Sigmoid colon (tissue), 7 donors: ENCODE measurements around the gene SOCS6. TPM values are rescaled to one million over a fixed set of nuclear protein-coding genes. Genes with fewer than 3 reads are reported as not detected.

Source experiments
- DNase-seq: peaks from one replicate; pipeline ENCODE4 v3.0.0-alpha.2; 2019
- H3K27ac ChIP-seq, 4 donors: fragments of 200-600 bp; sonication (generic); one replicate each; pipeline ENCODE4 v1.5.1; 2016 to 2019; ENCODE audit warnings: mild to moderate bottlenecking in 1 of 4
- H3K27me3 ChIP-seq, 3 donors: fragments of 200-600 bp; sonication (generic); one replicate each; pipeline ENCODE4 v1.5.1; 2019; ENCODE audit warnings: mild to moderate bottlenecking in 1 of 3
- H3K36me3 ChIP-seq, 4 donors: fragments of 200-600 bp; sonication (generic); one replicate each; pipeline ENCODE4 v1.5.1; 2016 to 2019
- H3K4me1 ChIP-seq, 4 donors: fragments of 200-600 bp; sonication (generic); one replicate each; pipeline ENCODE4 v1.5.1; 2017 to 2019
- H3K4me3 ChIP-seq, 4 donors: fragments of 200-600 bp; sonication (generic); one replicate each; pipeline ENCODE4 v1.5.1; 2017 to 2019; ENCODE audit warnings: mild to moderate bottlenecking in 2 of 4, moderate library complexity in 1 of 4
- H3K9me3 ChIP-seq, 4 donors: fragments of 200-600 bp in 3 of 4; sonication (generic) in 3 of 4; one replicate each; pipeline versions ENCODE4 v1.5.1 to v1.6.1; 2013 to 2019
- CTCF ChIP-seq, 4 experiments: fragments of 450-650 bp in 3 of 4; fragments of 200-600 bp in 1 of 4; IDR thresholded peaks; one replicate each; pipeline ENCODE4 v1.5.1; 2016 to 2019; ENCODE audit warnings: antibody characterized with exemption in 4 of 4, mild to moderate bottlenecking in 3 of 4, moderate library complexity in 2 of 4
- EP300 ChIP-seq, 4 donors: sonication (generic); formaldehyde crosslinking; IDR thresholded peaks; one replicate each; pipeline ENCODE4 v1.6.1; 2017; ENCODE audit warnings: antibody characterized with exemption in 4 of 4
- POLR2A ChIP-seq, 2 donors: fragments of 450-650 bp; IDR thresholded peaks; one replicate each; pipeline ENCODE4 v1.6.1; 2016; ENCODE audit warnings: antibody characterized with exemption in 2 of 2, mild to moderate bottlenecking in 2 of 2, moderate library complexity in 2 of 2
- POLR2AphosphoS5 ChIP-seq, 4 donors: sonication (generic); formaldehyde crosslinking; IDR thresholded peaks; one replicate each; pipeline ENCODE4 v1.6.1; 2017; ENCODE audit warnings: antibody characterized with exemption in 4 of 4
- WGBS, 2 donors: extraction: QIAGEN DNeasy Blood & Tissue Kit; methylation state at CpG; one replicate each; pipeline ENCODE4 v1.1.7; 2013; 5-methylcytosine and 5-hydroxymethylcytosine counted together
- intact Hi-C: fragments of 100-400 bp; cut with DNase I; formaldehyde crosslinking; loops from one replicate; pipeline ENCODE4 v1.15.1; 2023
- polyA plus RNA-seq, 3 donors: library from polyadenylated mRNA; stranded (reverse); fragments of 200-250 nt; gene quantifications; one replicate each; pipeline ENCODE4 v1.2.3, GENCODE V29; 2013
- total RNA-seq, 4 donors: library from RNA; depleted of rRNA; stranded (reverse); fragments of >200 nt; gene quantifications; one replicate each; pipeline ENCODE4 v1.1.0, GENCODE V29; 2016
- donor health status: healthy with polysubstance abuse.
- donor health status: Bipolar disorder and iron deficiency.
- donor health status: healthy.

SOCS6 gene
- total and polyA plus RNA-seq, 7 donors, result 11.4 to 23.9 (median 18.5) TPM

GRCh38 chr18:70368903-70369302, 80.1 kb downstream of the SOCS6 start:
- DNase-seq, result no peak
- no peak overlapping the region for H3K27ac ChIP-seq
- no peaks in the 10 kb centered on the region for H3K9me3 ChIP-seq
- no peak overlapping the region for H3K4me3 ChIP-seq
- H3K27me3 ChIP-seq, result no peaks in the 10 kb centered on the region
- no peaks in the 10 kb centered on the region for H3K36me3 ChIP-seq
- TF ChIP-seq POLR2AphosphoS5 (IDR thresholded peaks at IDR 0.05) (no peak), POLR2A (IDR thresholded peaks at IDR 0.05) (no peak), EP300 (IDR thresholded peaks at IDR 0.05) (no peak), CTCF (IDR thresholded peaks at IDR 0.05) (no peak)
- WGBS, 2 donors, result 49 to 71% methylated on average over 1 of the region's 1 CpG
- intact Hi-C loops, result no loop called here
- H3K4me1 ChIP-seq, result peaks cover 0 to 10% (median 8%) of the 10 kb centered on the region in 4 donors

- Histone ChIP-seq H3K4me3 (no peak overlapping the region), H3K36me3 (no peaks in the 10 kb centered on the region), H3K9me3 (no peaks in the 10 kb centered on the region), H3K4me1 (peaks cover 0 to 10% (median 5%) of the 10 kb centered on the region in 4 donors), H3K27me3 (no peaks in the 10 kb centered on the region), H3K27ac (no peak overlapping the region)
- TF ChIP-seq POLR2AphosphoS5 (IDR thresholded peaks at IDR 0.05) (no peak), EP300 (IDR thresholded peaks at IDR 0.05) (no peak), POLR2A (IDR thresholded peaks at IDR 0.05) (no peak), CTCF (IDR thresholded peaks at IDR 0.05) (no peak)
- intact Hi-C loops, result no loop called here
- WGBS, 2 donors, result 78 to 88% methylated on average over 9 of the region's 9 CpGs
- DNase-seq, result no peak
Observed at GRCh38 chr18:70370762-70371733, 82.2 kb downstream of the SOCS6 start.

GRCh38 chr18:70371908-70372307, 83.1 kb downstream of the SOCS6 start:
- intact Hi-C loops, result no loop called here
- no peaks in the 10 kb centered on the region for H3K36me3 ChIP-seq
- TF ChIP-seq POLR2A (IDR thresholded peaks at IDR 0.05), result no peak
- no peak for TF ChIP-seq POLR2AphosphoS5 (IDR thresholded peaks at IDR 0.05)
- TF ChIP-seq CTCF (IDR thresholded peaks at IDR 0.05), result no peak
- H3K4me1 ChIP-seq, result peaks cover 0 to 1% (median 0%) of the 10 kb centered on the region in 4 donors
- 76 to 86% methylated on average over 2 of the region's 2 CpGs for WGBS, 2 donors
- H3K4me3 ChIP-seq, result no peak overlapping the region
- H3K27me3 ChIP-seq, result no peaks in the 10 kb centered on the region
- no peak overlapping the region for H3K27ac ChIP-seq
- no peaks in the 10 kb centered on the region for H3K9me3 ChIP-seq
- no peak for DNase-seq

- 92 to 95% methylated on average over 2 of the region's 2 CpGs for WGBS, 2 donors
- Histone ChIP-seq H3K4me1 (no peaks in the 10 kb centered on the region), H3K36me3 (no peaks in the 10 kb centered on the region), H3K27me3 (no peaks in the 10 kb centered on the region), H3K27ac (no peak overlapping the region), H3K9me3 (no peaks in the 10 kb centered on the region), H3K4me3 (no peak overlapping the region)
- TF ChIP-seq POLR2AphosphoS5 (IDR thresholded peaks at IDR 0.05) (no peak), EP300 (IDR thresholded peaks at IDR 0.05) (no peak), CTCF (IDR thresholded peaks at IDR 0.05) (no peak), POLR2A (IDR thresholded peaks at IDR 0.05) (no peak)
- intact Hi-C loops, result no loop called here
- no peak for DNase-seq
Observed at GRCh38 chr18:70372450-70373041, 83.7 kb downstream of the SOCS6 start.
